ENCODE results near the gene B3GNT8. TPM values are rescaled to one million over a fixed set of nuclear protein-coding genes. Genes with fewer than 3 reads are reported as not detected.

The B3GNT8 gene
- total and polyA plus RNA-seq, 9 of the 15 experiments (the other 6 are each of a cell fraction or from before 2014, with no cell fraction given), result 0.11 to 2.9 (median 0.65) TPM; not detected in 2

DNA sequence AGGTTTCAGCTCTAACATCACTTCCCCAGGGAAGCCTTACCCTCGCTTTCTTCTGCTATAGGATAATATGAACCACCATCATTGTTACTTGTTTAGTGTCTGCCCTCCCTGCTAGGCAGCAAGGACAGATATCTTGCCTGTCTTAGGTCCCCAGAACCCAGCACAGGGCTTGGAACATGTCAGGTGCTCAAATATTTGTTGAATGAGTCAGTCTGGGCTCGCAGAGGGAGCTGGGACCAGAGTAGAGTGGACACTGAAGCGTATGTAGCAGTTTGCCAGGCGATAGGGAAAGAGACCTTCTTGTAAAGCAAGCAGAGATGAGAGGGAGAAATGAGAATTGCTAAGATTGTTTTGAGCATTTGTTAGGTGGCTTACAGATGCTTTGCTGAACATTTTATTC lies 17.9 kb downstream of the B3GNT8 start:
- H3K27ac ChIP-seq (ENCODE audit: extremely low read depth, low read depth, low read length), result 0 out of 3 replicates have a peak overlapping the region, but pooled peaks have one; percentile 25
- intact Hi-C loops (cut with micrococcal nuclease), result no loop called here
- H3K4me3 ChIP-seq, result no peak overlapping the region
- FAIRE-seq (peak; percentile 63), ATAC-seq (peak; percentile 53), DNase-seq (ENCODE audit: extremely low read depth in 1 of 4, low spot score in 3 of 4) (peak in 2 of 4 experiments; percentile 22 to 49)
- no peaks in the 10 kb centered on the region for H3K9me1 ChIP-seq (ENCODE audit: control insufficient read depth, insufficient read depth, low read length)
- POLR2A ChIA-PET, result interaction anchor here (1.8 to 2.4 kb wide), 2 partner anchors 11 to 19 kb away, joined by 6 to 11 read pairs; partner anchors contain the start of gene B3GNT8
- H2AFZ ChIP-seq (ENCODE audit: low read depth, low read length), result no peak overlapping the region
- no peak overlapping the region; a peak in 1 of 4 replicates for H3K9ac ChIP-seq (ENCODE audit: insufficient read depth in 1 of 2, low read depth in 2 of 2, low read length in 2 of 2)
- peaks cover 7 to 12% of the 10 kb centered on the region in 2 experiments; a peak in 4 of 5 replicates for H3K4me1 ChIP-seq (replicated peaks in 1 of 2; ENCODE audit: control insufficient read depth in 2 of 2, insufficient read depth in 2 of 2, low read length in 2 of 2)
- no peaks in the 10 kb centered on the region for H4K20me1 ChIP-seq (replicated peaks; ENCODE audit: control insufficient read depth, insufficient read depth, low read length)
- no TSS peak for BruUV-seq (replicated peaks)
- H3K4me2 ChIP-seq (ENCODE audit: insufficient read depth, low read length), result peak overlapping the region; percentile 16; the same call in 1 of the 2 replicates
- in situ Hi-C loops (cut with MboI), result no loop called here
- no peak for TF ChIP-seq HDAC2 (IDR thresholded peaks at IDR 0.05)
- no peak for TF ChIP-seq NR2F6 (CRISPR knock-in tag; IDR thresholded peaks at IDR 0.05)
- 0 out of 4 replicates have a peak, but pooled peaks of 1 of the 2 experiments have one; percentile 48 for TF ChIP-seq TEAD1 (CRISPR knock-in tag; IDR thresholded peaks at IDR 0.05)
- no peak for TF ChIP-seq RFX7 (CRISPR knock-in tag; IDR thresholded peaks at IDR 0.05)
- no peak for TF ChIP-seq ZNF24 (IDR thresholded peaks at IDR 0.05)
- peak; percentile 79 for TF ChIP-seq FOSL1 (tag; conservative IDR thresholded peaks at IDR 0.05)
- peak; percentile 42; the same call in 1 of the 2 replicates for TF ChIP-seq CTBP1 (IDR thresholded peaks at IDR 0.05; ENCODE audit: borderline replicate concordance)
- 0 out of 2 replicates have a peak, but pooled peaks have one; percentile 14 for TF ChIP-seq SMARCE1 (IDR thresholded peaks at IDR 0.05)
- TF ChIP-seq OTX1 (CRISPR knock-in tag; IDR thresholded peaks at IDR 0.05), result no peak
- TF ChIP-seq ZKSCAN3 (CRISPR knock-in tag; IDR thresholded peaks at IDR 0.05), result no peak
- TF ChIP-seq DPF2 (IDR thresholded peaks at IDR 0.05), result 0 out of 2 replicates have a peak, but pooled peaks have one; percentile 25
- TF ChIP-seq ZFP36 (IDR thresholded peaks at IDR 0.05; ENCODE audit: low read depth, low read length, partially characterized antibody), result no peak
- TF ChIP-seq ZC3H11A (IDR thresholded peaks at IDR 0.05; ENCODE audit: low read depth, low read length), result no peak
- TF ChIP-seq, protein P1, sequence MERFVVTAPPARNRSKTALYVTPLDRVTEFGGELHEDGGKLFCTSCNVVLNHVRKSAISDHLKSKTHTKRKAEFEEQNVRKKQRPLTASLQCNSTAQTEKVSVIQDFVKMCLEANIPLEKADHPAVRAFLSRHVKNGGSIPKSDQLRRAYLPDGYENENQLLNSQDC (CRISPR knock-in tag; IDR thresholded peaks at IDR 0.05), result no peak
- TF ChIP-seq L3MBTL2 (IDR thresholded peaks at IDR 0.05), result 0 out of 2 replicates have a peak, but pooled peaks have one; percentile 34
- peak; percentile 87 for TF ChIP-seq JUND (IDR thresholded peaks at IDR 0.05; ENCODE audit: borderline replicate concordance, low read depth, low read length)
- peak; percentile 84; the same call in 2 of the 3 replicates for TF ChIP-seq JUND (tag; IDR thresholded peaks at IDR 0.05; ENCODE audit: borderline replicate concordance, low read depth, low read length)
- TF ChIP-seq, protein P2, sequence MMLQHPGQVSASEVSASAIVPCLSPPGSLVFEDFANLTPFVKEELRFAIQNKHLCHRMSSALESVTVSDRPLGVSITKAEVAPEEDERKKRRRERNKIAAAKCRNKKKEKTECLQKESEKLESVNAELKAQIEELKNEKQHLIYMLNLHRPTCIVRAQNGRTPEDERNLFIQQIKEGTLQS (IDR thresholded peaks at IDR 0.05), result peak; percentile 69
- TF ChIP-seq, protein P2 (CRISPR knock-in tag; conservative IDR thresholded peaks at IDR 0.05), result no peak
- peak; percentile 59 for TF ChIP-seq JUN (IDR thresholded peaks at IDR 0.05; ENCODE audit: borderline replicate concordance, low read depth, low read length)
- no peak for TF ChIP-seq JUN (CRISPR knock-in tag; IDR thresholded peaks at IDR 0.05; ENCODE audit: borderline replicate concordance)
- 27% methylated on average over 4 of the region's 4 CpGs for WGBS (ENCODE audit: insufficient coverage, low coverage, missing lambda C conversion rate)
- H3K9me3 ChIP-seq (replicated peaks; ENCODE audit: control insufficient read depth, insufficient read depth, low read depth, low read length), result no peaks in the 10 kb centered on the region
- H3K36me3 ChIP-seq (ENCODE audit: control insufficient read depth, insufficient read depth, low read length), result peaks cover 20% of the 10 kb centered on the region; the same call in 1 of the 3 replicates
- CTCF ChIA-PET (ENCODE audit: low intra/inter-chr PET ratio), result no interaction called here
- H3K27me3 ChIP-seq (ENCODE audit: control insufficient read depth in 2 of 2, insufficient read depth in 2 of 2, low read length in 2 of 2), result no peaks in the 10 kb centered on the region
- no peaks in the 10 kb centered on the region for H3K79me2 ChIP-seq (ENCODE audit: control insufficient read depth, insufficient read depth, low read length)

Measured in K562 (cell line).